GM12878 (cell line): Measurements from ENCODE around the gene COX6A2. TPM values are rescaled to one million over a fixed set of nuclear protein-coding genes. Genes with fewer than 3 reads are reported as not detected.

ENCODE experiments used
- ATAC-seq: fragments of 200-7000 bp; cut with Tn5 transposase; 3 replicates; pipeline ENCODE4 v1.9.1; 2020; ENCODE audit warnings: mild to moderate bottlenecking, moderate library complexity
- BruUV-seq: library from RNA; stranded (reverse); fragments of 400-500 nt; replicated peaks from 2 replicates; lab custom pipeline; 2021; lab: Mats Ljungman, UMichigan
- CTCF ChIA-PET: fragments of 300-600 bp; sonication (Branson Sonifier 250); formaldehyde crosslinking; extraction: SDS; loops from one replicate; lab custom pipeline; 2021; ENCODE audit warnings: inconsistent platforms; lab: Yijun Ruan, JAX
- POLR2A ChIA-PET: fragments of 350-600 bp; formaldehyde crosslinking; extraction: SDS; loops from one replicate; lab custom pipeline; 2021; ENCODE audit warnings: inconsistent platforms; lab: Charles Lee
- RAD21 ChIA-PET: fragments of 300-600 bp; sonication (Branson Sonifier 250); formaldehyde crosslinking; loops from one replicate; lab custom pipeline; 2023; ENCODE audit warnings: antibody characterized with exemption; ENCODE audit not compliant: unreplicated experiment; lab: Charles Lee
- SMC1A ChIA-PET: fragments of 300-600 bp; sonication (Branson Sonifier 250); formaldehyde crosslinking; loops from one replicate; lab custom pipeline; 2023; ENCODE audit not compliant: unreplicated experiment, uncharacterized antibody; lab: Charles Lee
- DNase-seq: peaks from one replicate; pipeline ENCODE4 v3.0.0-alpha.2; 2011; ENCODE audit warnings: low read depth, low spot score
- FAIRE-seq: peaks from 3 replicates; lab custom pipeline; 2011; peaks lifted over from hg19 to GRCh38; lab: Jason Lieb, UNC
- H2AFZ ChIP-seq: 2 replicates; pipeline ENCODE4 v1.6.0; 2011; ENCODE audit warnings: low read depth, low read length, control low read depth; ENCODE audit not compliant: control insufficient read depth
- H3K27ac ChIP-seq: 2 replicates; pipeline ENCODE4 v1.5.1; 2011; ENCODE audit warnings: control low read depth; ENCODE audit not compliant: control insufficient read depth, insufficient read depth
- H3K27me3 ChIP-seq, 2 experiments: replicated peaks in 1 of 2; 2 replicates each; pipeline versions ENCODE4 v1.6.0 to v1.6.1; 2011; ENCODE audit warnings: low read length in 1 of 2; ENCODE audit not compliant: control insufficient read depth in 2 of 2, insufficient read depth in 2 of 2
- H3K36me3 ChIP-seq, 2 experiments: 2 replicates each; pipeline ENCODE4 v1.5.1; 2011; ENCODE audit warnings: low read length in 1 of 2; ENCODE audit not compliant: control insufficient read depth in 2 of 2, insufficient read depth in 2 of 2
- H3K4me1 ChIP-seq: 2 replicates; pipeline ENCODE4 v1.6.1; 2011; ENCODE audit warnings: mild to moderate bottlenecking, low read length, moderate library complexity, mixed read lengths; ENCODE audit not compliant: control insufficient read depth, insufficient read depth
- H3K4me2 ChIP-seq: 2 replicates; pipeline ENCODE4 v1.6.0; 2011; ENCODE audit warnings: control low read depth; ENCODE audit not compliant: control insufficient read depth, insufficient read depth
- H3K4me3 ChIP-seq: fragments of 200-600 bp; sonication (generic); 2 replicates; pipeline ENCODE4 v1.5.1; 2016
- H3K79me2 ChIP-seq: 2 replicates; pipeline ENCODE4 v1.6.0; 2011; ENCODE audit warnings: low read length; ENCODE audit not compliant: control insufficient read depth, insufficient read depth
- H3K9ac ChIP-seq: 2 replicates; pipeline ENCODE4 v1.8.0; 2011; ENCODE audit warnings: low read length, control low read depth, mixed read lengths; ENCODE audit not compliant: control insufficient read depth, insufficient read depth
- H3K9me3 ChIP-seq: replicated peaks from 3 replicates; pipeline ENCODE4 v1.5.1; 2011; ENCODE audit warnings: mild to moderate bottlenecking, low read length; ENCODE audit not compliant: control insufficient read depth, insufficient read depth
- H4K20me1 ChIP-seq: 2 replicates; pipeline ENCODE4 v1.6.0; 2011; ENCODE audit not compliant: control insufficient read depth, insufficient read depth
- BACH1 ChIP-seq: fragments of 450-650 bp; IDR thresholded peaks from 2 replicates; pipeline ENCODE4 v1.6.1; 2017; ENCODE audit warnings: mild to moderate bottlenecking, borderline replicate concordance
- EZH2 ChIP-seq: IDR thresholded peaks from 2 replicates; pipeline ENCODE4 v1.6.1; 2012; ENCODE audit warnings: low read depth, mild to moderate bottlenecking, control low read depth, inconsistent platforms, low read length, borderline replicate concordance; ENCODE audit not compliant: control insufficient read depth
- MYB ChIP-seq: fragments of 150-350 bp; IDR thresholded peaks from 2 replicates; pipeline ENCODE4 v1.6.1; 2014; ENCODE audit warnings: mild to moderate bottlenecking, low read depth, low read length, borderline replicate concordance
- PAX8 ChIP-seq: fragments of 450-650 bp; IDR thresholded peaks from 2 replicates; pipeline ENCODE4 v1.6.1; 2017; ENCODE audit warnings: mild to moderate bottlenecking, moderate library complexity
- PBX3 ChIP-seq: IDR thresholded peaks from 2 replicates; pipeline ENCODE4 v1.6.1; 2011; ENCODE audit warnings: mild to moderate bottlenecking, low read depth, low read length, moderate library complexity; ENCODE audit not compliant: insufficient replicate concordance
- POLR2AphosphoS2 ChIP-seq: IDR thresholded peaks from 2 replicates; pipeline ENCODE4 v1.6.1; 2011; ENCODE audit warnings: low read depth, mild to moderate bottlenecking, low read length, improper control_type of control experiment, moderate library complexity
- POU2F2 ChIP-seq: IDR thresholded peaks from 3 replicates; pipeline ENCODE4 v1.6.1; 2011; ENCODE audit warnings: low read depth, mild to moderate bottlenecking, low read length, borderline replicate concordance
- SMAD1 ChIP-seq: fragments of 450-650 bp; IDR thresholded peaks from 2 replicates; pipeline ENCODE4 v1.6.1; 2018; ENCODE audit warnings: mild to moderate bottlenecking, low read depth; ENCODE audit not compliant: partially characterized antibody
- SMARCA5 ChIP-seq: fragments of 450-650 bp; IDR thresholded peaks from 2 replicates; pipeline ENCODE4 v1.6.1; 2017; ENCODE audit warnings: mild to moderate bottlenecking
- STAT1 ChIP-seq: fragments of 450-650 bp; conservative IDR thresholded peaks from 2 replicates; pipeline ENCODE4 v1.6.1; 2014; ENCODE audit warnings: antibody characterized with exemption, mild to moderate bottlenecking
- ZNF592 ChIP-seq: fragments of 450-650 bp; IDR thresholded peaks from 2 replicates; pipeline ENCODE4 v1.6.1; 2017; ENCODE audit warnings: mild to moderate bottlenecking, moderate library complexity
- WGBS: methylation state at CpG from one replicate; pipeline ENCODE4 v1.1.6; 2016; ENCODE audit warnings: low lambda C conversion rate; ENCODE audit not compliant: insufficient replicate concordance, insufficient coverage; ENCODE audit errors: missing lambda C conversion rate; 5-methylcytosine and 5-hydroxymethylcytosine counted together
- in situ Hi-C: fragments of 300-500 bp; cut with MboI; formaldehyde crosslinking; loops from 9 replicates; pipeline ENCODE4 v1.14.3; 2018; ENCODE audit warnings: mixed read lengths
- intact Hi-C: fragments of 100-400 bp; cut with micrococcal nuclease; formaldehyde crosslinking; loops from one replicate; pipeline ENCODE4 v1.14.2; 2022; ENCODE audit not compliant: unreplicated experiment
- polyA plus RNA-seq, 11 experiments: library from polyadenylated mRNA; depleted of rRNA in 4 of 11; unstranded in 6 of 11; stranded (reverse) in 5 of 11; fragments of >200 nt; fragmentation: Nextera tagmentation in 4 of 11; fragmentation: Illumina TruSeq in 1 of 11; extraction: Ambion mirVana in 4 of 11; extraction: Trizol in 1 of 11; gene quantifications; 1 replicate in 1 of 11; 2 replicates in 10 of 11; pipeline versions ENCODE4 v1.2.1 to v1.2.3, GENCODE V29; 2011 to 2016; ENCODE audit warnings: inconsistent platforms in 2 of 11, missing spikeins in 2 of 11, low read depth in 1 of 11
- total RNA-seq, 4 experiments: library from RNA; depleted of rRNA in 3 of 4; stranded (reverse); fragments of >200 nt in 3 of 4; fragmentation: Illumina TruSeq in 1 of 4; extraction: Trizol in 1 of 4; gene quantifications; 2 replicates each; pipeline versions ENCODE4 v1.2.1 to v1.2.3, GENCODE V29; 2013 to 2021
- TF ChIP-seq, protein P1 (sequence below), 3 experiments: IDR thresholded peaks in 2 of 3; conservative IDR thresholded peaks in 1 of 3; 2 replicates each; pipeline ENCODE4 v1.5.1; 2011; ENCODE audit warnings: low read depth in 3 of 3, low read length in 3 of 3, mild to moderate bottlenecking in 3 of 3, control low read depth in 2 of 3, moderate library complexity in 2 of 3, inconsistent platforms in 1 of 3, mixed read lengths in 1 of 3; ENCODE audit not compliant: control insufficient read depth in 2 of 3, insufficient read depth in 1 of 3; ENCODE audit errors: extremely low read depth in 1 of 3

The COX6A2 gene
- total and polyA plus RNA-seq, 10 of the 15 experiments (the other 5 are each of a cell fraction or from before 2014, with no cell fraction given), result not detected

DNA sequence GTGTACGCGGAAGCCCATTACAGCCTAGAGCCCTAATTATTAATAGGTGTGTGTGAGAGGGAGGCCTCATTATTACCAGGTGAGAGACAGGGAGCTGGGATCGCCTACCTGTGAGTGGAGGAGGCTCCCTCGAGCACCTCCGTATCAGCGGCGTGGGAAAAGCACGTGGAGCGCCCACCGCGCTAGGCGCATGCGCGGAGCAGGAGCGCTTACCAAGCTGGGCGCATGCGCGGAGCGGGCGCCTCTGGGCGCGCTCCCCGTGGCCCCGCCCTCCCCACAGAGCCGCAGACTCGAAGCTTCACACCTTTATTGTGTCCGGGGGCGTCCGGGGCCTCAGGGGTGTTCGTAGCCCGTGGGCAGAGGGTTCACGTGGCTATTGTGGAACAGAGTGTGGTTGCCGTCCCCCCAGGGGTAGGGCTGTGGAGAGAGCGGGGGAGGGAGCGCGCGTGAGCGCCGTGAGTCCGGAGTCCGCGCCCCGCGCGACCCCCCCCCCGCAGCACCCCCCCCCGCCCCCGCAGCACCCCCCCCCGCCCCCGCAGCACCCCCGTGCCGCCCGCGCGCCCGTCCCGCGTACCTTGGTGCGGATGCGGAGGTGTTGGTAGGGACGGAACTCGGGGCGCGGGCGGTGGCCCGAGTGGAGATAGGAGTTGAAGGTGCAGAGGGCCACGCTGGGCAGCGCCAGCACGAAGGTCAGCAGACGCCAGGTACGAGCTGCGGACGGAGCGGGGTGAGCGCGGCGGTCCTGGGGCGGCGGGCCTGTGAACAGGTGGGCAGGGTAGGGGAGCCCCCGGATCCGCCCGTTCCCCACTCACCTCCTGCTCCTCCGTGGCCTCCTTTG is 500 bp downstream of the COX6A2 start (continued):
- TF ChIP-seq, protein P1, sequence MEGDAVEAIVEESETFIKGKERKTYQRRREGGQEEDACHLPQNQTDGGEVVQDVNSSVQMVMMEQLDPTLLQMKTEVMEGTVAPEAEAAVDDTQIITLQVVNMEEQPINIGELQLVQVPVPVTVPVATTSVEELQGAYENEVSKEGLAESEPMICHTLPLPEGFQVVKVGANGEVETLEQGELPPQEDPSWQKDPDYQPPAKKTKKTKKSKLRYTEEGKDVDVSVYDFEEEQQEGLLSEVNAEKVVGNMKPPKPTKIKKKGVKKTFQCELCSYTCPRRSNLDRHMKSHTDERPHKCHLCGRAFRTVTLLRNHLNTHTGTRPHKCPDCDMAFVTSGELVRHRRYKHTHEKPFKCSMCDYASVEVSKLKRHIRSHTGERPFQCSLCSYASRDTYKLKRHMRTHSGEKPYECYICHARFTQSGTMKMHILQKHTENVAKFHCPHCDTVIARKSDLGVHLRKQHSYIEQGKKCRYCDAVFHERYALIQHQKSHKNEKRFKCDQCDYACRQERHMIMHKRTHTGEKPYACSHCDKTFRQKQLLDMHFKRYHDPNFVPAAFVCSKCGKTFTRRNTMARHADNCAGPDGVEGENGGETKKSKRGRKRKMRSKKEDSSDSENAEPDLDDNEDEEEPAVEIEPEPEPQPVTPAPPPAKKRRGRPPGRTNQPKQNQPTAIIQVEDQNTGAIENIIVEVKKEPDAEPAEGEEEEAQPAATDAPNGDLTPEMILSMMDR (IDR thresholded peaks at IDR 0.05 in 2 of 3, conservative IDR thresholded peaks at IDR 0.05 in 1 of 3; ENCODE audit: control insufficient read depth in 2 of 3, extremely low read depth in 1 of 3, insufficient read depth in 1 of 3, low read depth in 3 of 3, low read length in 3 of 3), result no peak
- no peak for TF ChIP-seq STAT1
- no peak for TF ChIP-seq SMARCA5
- TF ChIP-seq POLR2AphosphoS2, result no peak
- no peak for TF ChIP-seq BACH1
- no peak for TF ChIP-seq MYB
- TF ChIP-seq EZH2, result no peak
- no peak for TF ChIP-seq POU2F2

DNA sequence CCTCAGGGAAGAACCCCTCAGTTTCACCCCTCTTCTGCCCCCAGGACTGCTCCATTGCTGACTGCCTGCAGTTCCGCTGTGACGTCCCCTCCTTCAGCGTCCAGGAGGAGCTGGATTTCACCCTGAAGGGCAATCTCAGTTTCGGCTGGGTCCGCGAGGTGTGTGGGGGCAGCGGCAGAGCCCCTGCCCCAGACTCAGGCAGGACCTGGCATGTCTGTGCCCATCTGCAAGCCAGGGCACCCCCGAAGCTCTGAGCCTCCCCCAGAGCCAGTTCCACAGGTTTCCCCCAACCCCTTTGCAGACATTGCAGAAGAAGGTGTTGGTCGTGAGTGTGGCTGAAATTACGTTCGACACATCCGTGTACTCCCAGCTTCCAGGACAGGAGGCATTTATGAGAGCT is 4.4 kb downstream of the COX6A2 start:
- no peak overlapping the region for H2AFZ ChIP-seq
- ChIA-PET CTCF (no interaction called here), POLR2A (no interaction called here), SMC1A (no interaction called here), RAD21 (no interaction called here)
- no peak overlapping the region for H3K4me3 ChIP-seq
- no peaks in the 10 kb centered on the region for H4K20me1 ChIP-seq
- no peak overlapping the region for H3K27ac ChIP-seq
- no peak for DNase-seq
- H3K27me3 ChIP-seq, result no peaks in the 10 kb centered on the region
- peaks cover 4% of the 10 kb centered on the region; the same call in 2 of the 3 replicates for H3K9me3 ChIP-seq
- no peaks in the 10 kb centered on the region for H3K36me3 ChIP-seq
- ATAC-seq, result no peak
- in situ Hi-C loops, result no loop called here
- H3K4me2 ChIP-seq, result no peak overlapping the region
- H3K9ac ChIP-seq, result no peak overlapping the region
- WGBS, result 62% methylated on average over 12 of the region's 12 CpGs
- no peak for FAIRE-seq
- no TSS peak for BruUV-seq
- H3K79me2 ChIP-seq, result no peaks in the 10 kb centered on the region
- H3K4me1 ChIP-seq, result peaks cover 18% of the 10 kb centered on the region
- intact Hi-C loops, result no loop called here
- TF ChIP-seq PAX8 (no peak), SMAD1 (no peak), PBX3 (no peak), ZNF592 (no peak)
